Coronary artery (tissue), 2 donors: ENCODE measurements around the gene TGFB1.

Source experiments
- DNase-seq: peaks from one replicate; pipeline ENCODE4 v3.0.0-alpha.2; 2017; ENCODE audit warnings: low spot score
- H3K27ac ChIP-seq, 2 donors: fragments of 200-600 bp; sonication (generic); one replicate each; pipeline ENCODE4 v1.5.1; 2016 to 2019
- H3K4me3 ChIP-seq: fragments of 200-600 bp; sonication (generic); 2 replicates; pipeline ENCODE4 v1.5.1; 2016; ENCODE audit warnings: mild to moderate bottlenecking, moderate library complexity
- CTCF ChIP-seq: fragments of 200-600 bp; sonication (generic); IDR thresholded peaks from one replicate; pipeline ENCODE4 v1.5.1; 2019; ENCODE audit warnings: antibody characterized with exemption

TGFB1 gene

GRCh38 chr19:41325947-41326706 is 27.6 kb downstream of the TGFB1 start:
- TF ChIP-seq CTCF = no peak
- Histone ChIP-seq H3K27ac (peak overlapping the region; percentile 87 to 95), H3K4me3 (peak overlapping the region; percentile 58)
- no peak for DNase-seq

- Histone ChIP-seq H3K27ac (peak overlapping the region; percentile 87 to 95), H3K4me3 (peak overlapping the region; percentile 58)
- DNase-seq = no peak
These were observed 28.1 kb downstream of the TGFB1 start for GRCh38 chr19:41325640-41325946.

DNA sequence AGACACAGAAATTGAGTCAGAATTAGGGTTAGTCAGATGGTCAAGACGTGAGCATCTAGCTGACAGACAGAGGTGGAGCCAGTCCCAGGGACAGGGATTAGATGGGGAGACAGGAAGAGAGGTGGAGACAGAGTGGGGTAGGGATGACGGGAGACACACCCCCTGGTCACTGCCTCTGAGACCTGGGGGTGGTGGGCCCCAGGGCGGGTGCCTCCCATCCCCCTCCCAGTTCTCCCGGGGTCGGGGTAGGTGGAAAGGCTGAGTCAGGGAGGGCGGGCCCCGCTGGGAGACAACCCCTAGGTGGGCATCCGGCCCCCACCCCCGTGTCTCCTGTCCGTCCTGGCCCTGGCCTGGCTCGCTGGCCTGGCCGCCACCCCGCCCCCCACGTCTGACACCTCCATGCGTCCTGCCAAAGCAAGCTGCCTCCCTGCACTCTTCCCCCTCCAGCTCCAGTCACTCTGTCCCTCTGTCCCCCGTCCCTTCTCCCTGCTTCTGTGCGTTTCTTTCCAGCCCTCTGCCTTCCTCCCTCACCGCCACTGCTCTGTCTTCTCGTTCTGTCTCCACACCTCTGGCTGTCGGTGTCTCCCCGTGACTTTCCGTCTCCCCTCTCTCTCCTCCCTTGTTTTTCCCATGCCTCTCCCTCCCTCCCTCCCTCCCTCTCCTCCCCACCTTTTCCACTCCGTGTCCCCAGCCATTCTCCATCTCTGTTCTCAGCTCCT is 28.6 kb downstream of the TGFB1 start:
- no peak for TF ChIP-seq CTCF
- Histone ChIP-seq H3K27ac (peak overlapping the region; percentile 87 to 95), H3K4me3 (peak overlapping the region; percentile 58)
- DNase-seq = peak; percentile 90

More at GRCh38 chr19:41325640-41325946, 28.1 kb downstream of the TGFB1 start:
- no peak for TF ChIP-seq CTCF

GRCh38 chr19:41324231-41324702 is 29.5 kb downstream of the TGFB1 start:
- DNase-seq = no peak
- TF ChIP-seq CTCF = no peak
- Histone ChIP-seq H3K4me3 (no peak overlapping the region), H3K27ac (peak overlapping the region; percentile 87 to 95)

- no peak for TF ChIP-seq CTCF
- Histone ChIP-seq H3K4me3 (peak overlapping the region; percentile 15), H3K27ac (peak overlapping the region; percentile 87 to 95)
- DNase-seq = peak; percentile 94
These were observed 30.1 kb downstream of the TGFB1 start for GRCh38 chr19:41323430-41324125.

GRCh38 chr19:41323023-41323422 is 30.7 kb downstream of the TGFB1 start:
- peak overlapping the region; percentile 87 to 95 for H3K27ac ChIP-seq
- DNase-seq = no peak
- peak overlapping the region; percentile 15 for H3K4me3 ChIP-seq
- no peak for TF ChIP-seq CTCF
